GM06990 (cell line): ENCODE measurements around the gene BBS1.
"Not testable (repeated sequence)": the region's sequence is repeated elsewhere in the genome, so short reads cannot be mapped to it uniquely, and the experiment has no call there.

Source experiments
- DNase-seq: peaks from one replicate; pipeline ENCODE4 v3.0.0-alpha.2; 2011; ENCODE audit not compliant: insufficient read length; ENCODE audit errors: extremely low read depth
- H3K27me3 ChIP-seq: replicated peaks from 2 replicates; pipeline ENCODE4 v1.6.0; 2011; ENCODE audit warnings: low read length; ENCODE audit not compliant: control insufficient read depth, insufficient read depth
- H3K36me3 ChIP-seq: 2 replicates; pipeline ENCODE4 v1.5.1; 2011; ENCODE audit warnings: low read length; ENCODE audit not compliant: control insufficient read depth, insufficient read depth
- H3K4me3 ChIP-seq: replicated peaks from 2 replicates; pipeline ENCODE4 v1.5.1; 2011; ENCODE audit warnings: low read depth, mild to moderate bottlenecking, control low read depth, low read length
- CTCF ChIP-seq: IDR thresholded peaks from 2 replicates; pipeline ENCODE4 v1.5.1; 2011; ENCODE audit warnings: low read length, control low read depth, mild to moderate bottlenecking, inconsistent platforms; ENCODE audit not compliant: insufficient read depth, poor library complexity, severe bottlenecking

BBS1 gene

GRCh38 chr11:66580803-66581202, 70.4 kb downstream of the BBS1 start:
- Histone ChIP-seq H3K4me3 (no peak overlapping the region), H3K36me3 (no peaks in the 10 kb centered on the region), H3K27me3 (no peaks in the 10 kb centered on the region)
- no peak for DNase-seq
- no peak for TF ChIP-seq CTCF

- no peak for DNase-seq
- TF ChIP-seq CTCF: no peak
- no peaks in the 10 kb centered on the region for H3K36me3 ChIP-seq
- no peaks in the 10 kb centered on the region for H3K27me3 ChIP-seq
- H3K4me3 ChIP-seq: no peak overlapping the region
These were observed 70.8 kb downstream of the BBS1 start for GRCh38 chr11:66581261-66581660.

- H3K4me3 ChIP-seq, DNase-seq, H3K36me3 ChIP-seq, H3K27me3 ChIP-seq: not testable (repeated sequence)
These were observed 72.2 kb downstream of the BBS1 start for GRCh38 chr11:66582565-66583147.
